NB4 (cell line): ENCODE data around the gene C1orf141.
"Not testable (repeated sequence)": the region's sequence is repeated elsewhere in the genome, so short reads cannot be mapped to it uniquely, and the experiment has no call there.

ENCODE experiments used
- DNase-seq: peaks from one replicate; pipeline ENCODE4 v3.0.0; 2010; ENCODE audit warnings: low read depth
- H3K4me3 ChIP-seq: one replicate; pipeline ENCODE4 v1.5.1; 2011; ENCODE audit warnings: mild to moderate bottlenecking, low read depth, low read length, moderate library complexity
- CTCF ChIP-seq: IDR thresholded peaks from one replicate; pipeline ENCODE4 v1.5.1; 2012; ENCODE audit warnings: low read depth, low read length
- MYC ChIP-seq: IDR thresholded peaks from 2 replicates; pipeline ENCODE4 v1.6.1; 2011; ENCODE audit warnings: low read depth, low read length
- POLR2A ChIP-seq: IDR thresholded peaks from 2 replicates; pipeline ENCODE4 v1.6.1; 2011; ENCODE audit warnings: mild to moderate bottlenecking; ENCODE audit not compliant: insufficient read length; ENCODE audit errors: extremely low read depth
- TF ChIP-seq, protein P1 (sequence below): IDR thresholded peaks from 2 replicates; pipeline ENCODE4 v1.6.1; 2011; ENCODE audit warnings: low read depth, low read length

Gene C1orf141

DNA sequence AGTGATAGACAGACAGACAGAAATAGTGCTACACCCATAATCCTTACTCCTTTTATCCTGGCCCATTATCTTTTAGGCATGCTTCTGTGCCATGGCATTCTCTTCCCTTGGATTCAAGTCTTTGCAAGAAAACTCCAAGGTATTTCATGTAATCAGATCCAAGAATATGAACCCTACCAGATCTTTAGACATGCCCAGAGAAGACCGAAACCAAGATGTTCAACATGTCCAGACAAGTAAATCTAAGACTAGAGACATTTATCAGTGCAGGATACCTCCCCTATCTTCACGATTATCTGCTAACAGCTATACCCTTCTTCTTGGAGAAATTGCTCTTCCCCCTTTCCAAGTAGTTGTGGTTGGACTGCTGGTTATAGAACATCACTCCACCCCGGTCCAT is 11.8 kb upstream of the C1orf141 start:
- no peak for DNase-seq
- H3K4me3 ChIP-seq, result no peak overlapping the region
- no peak for TF ChIP-seq CTCF

- no peak for DNase-seq
These were observed 11.3 kb upstream of the C1orf141 start for GRCh38 chr1:67146101-67146500.

GRCh38 chr1:67144696-67145095 is 9.9 kb upstream of the C1orf141 start:
- TF ChIP-seq MYC (no peak), CTCF (peak; percentile 27)
- no peak for DNase-seq
- no peak overlapping the region for H3K4me3 ChIP-seq

More at GRCh38 chr1:67146101-67146500, 11.3 kb upstream of the C1orf141 start:
- TF ChIP-seq MYC, result no peak
- no peak for TF ChIP-seq CTCF
- TF ChIP-seq POLR2A, result no peak
- no peak overlapping the region for H3K4me3 ChIP-seq

- no peak for TF ChIP-seq CTCF
- no peak for TF ChIP-seq POLR2A
- TF ChIP-seq MYC, result no peak
- TF ChIP-seq, protein P1, sequence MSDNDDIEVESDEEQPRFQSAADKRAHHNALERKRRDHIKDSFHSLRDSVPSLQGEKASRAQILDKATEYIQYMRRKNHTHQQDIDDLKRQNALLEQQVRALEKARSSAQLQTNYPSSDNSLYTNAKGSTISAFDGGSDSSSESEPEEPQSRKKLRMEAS, result no peak
- DNase-seq, result no peak
These were observed 9.2 kb upstream of the C1orf141 start for GRCh38 chr1:67143966-67144365.

GRCh38 chr1:67142931-67143330 is 8.2 kb upstream of the C1orf141 start:
- DNase-seq, result no peak
- TF ChIP-seq, protein P1, result no peak
- TF ChIP-seq MYC (no peak), CTCF (no peak), POLR2A (no peak)
- no peak overlapping the region for H3K4me3 ChIP-seq

More at GRCh38 chr1:67143966-67144365, 9.2 kb upstream of the C1orf141 start:
- H3K4me3 ChIP-seq, result no peak overlapping the region

DNA sequence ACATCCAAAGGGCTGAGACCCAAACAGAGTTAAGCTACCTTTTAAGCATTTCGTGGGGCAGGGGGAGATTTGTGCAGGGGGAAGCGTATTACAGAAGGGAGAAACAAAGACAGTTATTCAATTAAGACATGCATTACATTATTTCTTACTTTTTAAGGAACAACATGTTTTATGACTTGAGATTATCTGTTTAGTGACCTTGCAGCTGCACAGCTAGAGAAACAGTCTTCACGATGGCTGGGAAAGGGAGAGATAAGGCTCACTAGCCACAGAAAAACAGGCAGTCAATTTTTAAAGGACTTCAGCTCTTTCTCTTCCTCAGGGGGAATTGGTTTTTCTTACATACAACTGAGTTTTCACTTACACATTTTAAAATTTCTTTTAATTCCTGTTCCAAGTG is 7.1 kb upstream of the C1orf141 start:
- not testable (repeated sequence) for DNase-seq, H3K4me3 ChIP-seq

DNA sequence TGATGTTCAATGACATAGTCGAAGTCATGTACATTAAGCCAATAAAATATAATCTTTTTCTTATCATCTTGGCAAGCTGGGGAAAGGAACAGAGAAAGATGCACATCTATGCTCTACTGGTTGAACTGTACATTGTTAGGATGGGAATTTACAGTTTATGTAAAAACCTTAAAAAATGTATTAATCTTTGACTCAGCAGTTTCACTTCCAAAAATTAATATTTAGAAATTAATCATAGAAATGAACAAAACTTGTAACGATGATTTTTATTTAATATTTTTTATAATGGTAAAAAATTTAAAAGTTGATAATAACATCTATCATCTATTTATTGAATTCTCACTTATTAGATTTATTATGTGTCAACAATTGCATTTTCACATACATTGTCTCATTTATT is 5.7 kb upstream of the C1orf141 start:
- no peak for DNase-seq
- no peak overlapping the region for H3K4me3 ChIP-seq
- TF ChIP-seq POLR2A, result no peak
- TF ChIP-seq CTCF, result no peak
- TF ChIP-seq MYC, result no peak
- TF ChIP-seq, protein P1, result no peak
